Measurements from ENCODE around the gene EFEMP2.
A peak's percentile ranks its signal among the peaks of the same experiment; 100 is the strongest.

The EFEMP2 gene

GRCh38 chr11:65821107-65821506, 51.5 kb downstream of the EFEMP2 start:
- Histone ChIP-seq H3K27me3 (replicated peaks) (no peaks in the 10 kb centered on the region), H3K27ac (no peak overlapping the region), H3K36me3 (replicated peaks) (no peaks in the 10 kb centered on the region), H3K4me3 (ENCODE audit: low read depth, low read length) (no peak overlapping the region)
- TF ChIP-seq CTCF (IDR thresholded peaks at IDR 0.05; ENCODE audit: low read depth, low read length, missing control alignments): no peak
- in situ Hi-C loops (cut with HindIII; ENCODE audit: low pct_ligation_motif_present, low sequenced_read_pairs): no loop called here
- no peak for DNase-seq

- DNase-seq: peak; percentile 76
- H3K36me3 ChIP-seq (replicated peaks): no peaks in the 10 kb centered on the region
- H3K27ac ChIP-seq: peak overlapping the region; percentile 12
- in situ Hi-C loops (cut with HindIII; ENCODE audit: low pct_ligation_motif_present, low sequenced_read_pairs): no loop called here
- H3K27me3 ChIP-seq (replicated peaks): no peaks in the 10 kb centered on the region
- TF ChIP-seq CTCF (IDR thresholded peaks at IDR 0.05; ENCODE audit: low read depth, low read length, missing control alignments): peak; percentile 88
- peak overlapping the region; percentile 68 for H3K4me3 ChIP-seq (ENCODE audit: low read depth, low read length)
These were observed 54.5 kb downstream of the EFEMP2 start for GRCh38 chr11:65817835-65818680.

GRCh38 chr11:65817312-65817834, 55.2 kb downstream of the EFEMP2 start:
- Histone ChIP-seq H3K27me3 (replicated peaks) (peaks cover under 1% of the 10 kb centered on the region), H3K4me3 (ENCODE audit: low read depth, low read length) (peak overlapping the region; percentile 68), H3K36me3 (replicated peaks) (no peaks in the 10 kb centered on the region), H3K27ac (no peak overlapping the region)
- no peak for TF ChIP-seq CTCF (IDR thresholded peaks at IDR 0.05; ENCODE audit: low read depth, low read length, missing control alignments)
- DNase-seq: no peak
- in situ Hi-C loops (cut with HindIII; ENCODE audit: low pct_ligation_motif_present, low sequenced_read_pairs): no loop called here

GRCh38 chr11:65816696-65817095, 55.9 kb downstream of the EFEMP2 start:
- peaks cover 3% of the 10 kb centered on the region for H3K27me3 ChIP-seq (replicated peaks)
- DNase-seq: no peak
- in situ Hi-C loops (cut with HindIII; ENCODE audit: low pct_ligation_motif_present, low sequenced_read_pairs): no loop called here
- TF ChIP-seq CTCF (IDR thresholded peaks at IDR 0.05; ENCODE audit: low read depth, low read length, missing control alignments): no peak
- H3K36me3 ChIP-seq (replicated peaks): no peaks in the 10 kb centered on the region
- no peak overlapping the region for H3K4me3 ChIP-seq (ENCODE audit: low read depth, low read length)
- H3K27ac ChIP-seq: no peak overlapping the region
